ENCODE measurements around the gene PLIN3. TPM values are rescaled to one million over a fixed set of nuclear protein-coding genes. Genes with fewer than 3 reads are reported as not detected.
"Not testable (repeated sequence)": the region's sequence is repeated elsewhere in the genome, so short reads cannot be mapped to it uniquely, and the experiment has no call there.

Gene PLIN3
- total and polyA plus RNA-seq, 2 experiments from 2014 or later = 38.0 to 59.9 TPM

DNA sequence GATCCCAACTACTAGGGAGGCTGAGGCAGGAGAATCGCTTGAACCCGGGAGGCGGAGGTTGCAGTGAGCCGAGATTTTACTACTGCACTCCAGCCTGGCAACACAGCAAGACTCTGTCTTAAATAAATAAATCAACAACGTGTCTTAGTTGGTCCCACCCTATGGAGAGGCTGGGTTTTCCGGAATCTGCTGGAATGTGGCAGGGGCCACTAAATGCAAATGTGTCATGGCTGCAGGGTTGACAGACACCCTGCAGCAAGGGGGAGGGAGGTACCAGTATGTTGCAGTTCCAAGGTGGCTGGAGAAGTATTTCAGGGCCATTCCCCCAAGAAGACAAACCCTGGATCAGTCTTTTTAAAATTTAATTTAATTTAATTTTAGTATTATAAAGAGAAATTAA lies 20.3 kb upstream of the PLIN3 start:
- H3K27me3 ChIP-seq (ENCODE audit: insufficient read depth) = peaks cover 22% of the 10 kb centered on the region

DNA sequence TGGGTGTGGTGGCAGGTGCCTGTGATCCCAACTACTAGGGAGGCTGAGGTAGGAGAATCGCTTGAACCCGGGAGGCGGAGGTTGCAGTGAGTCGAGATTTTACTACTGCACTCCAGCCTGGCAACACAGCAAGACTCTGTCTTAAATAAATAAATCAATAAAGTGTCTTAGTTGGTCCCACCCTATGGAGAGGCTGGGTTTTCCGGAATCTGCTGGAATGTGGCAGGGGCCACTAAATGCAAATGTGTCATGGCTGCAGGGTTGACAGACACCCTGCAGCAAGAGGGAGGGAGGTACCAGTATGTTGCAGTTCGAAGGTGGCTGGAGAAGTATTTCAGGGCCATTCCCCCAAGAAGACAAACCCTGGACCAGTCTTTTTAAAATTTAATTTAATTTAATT lies 17.5 kb upstream of the PLIN3 start:
- H3K4me2 ChIP-seq; H3K27me3 ChIP-seq (ENCODE audit: insufficient read depth); ATAC-seq; H3K4me3 Mint-ChIP-seq; DNase-seq (ENCODE audit: low spot score); H3K36me3 ChIP-seq (ENCODE audit: insufficient read depth); H3F3A ChIP-seq (replicated peaks; ENCODE audit: low read depth); H3K27ac ChIP-seq (ENCODE audit: low read depth); H3K79me2 ChIP-seq (replicated peaks; ENCODE audit: insufficient read depth); H3K9me3 Mint-ChIP-seq; H3K4me3 ChIP-seq; H4K20me1 ChIP-seq (replicated peaks; ENCODE audit: insufficient read depth); H3K27me3 Mint-ChIP-seq (ENCODE audit: insufficient read depth, low read depth, poor library complexity); H2AFZ ChIP-seq; H3K36me3 Mint-ChIP-seq (ENCODE audit: low read depth); H3K4me1 ChIP-seq (ENCODE audit: insufficient read depth); H3K4me1 Mint-ChIP-seq; H3K9me2 ChIP-seq (ENCODE audit: insufficient read depth); H3K27ac Mint-ChIP-seq: not testable (repeated sequence)

More for the DNA sequence above, 20.3 kb upstream of the PLIN3 start:
- not testable (repeated sequence) for H3K4me3 Mint-ChIP-seq; H3K9me3 Mint-ChIP-seq; H3K4me3 ChIP-seq; ATAC-seq; H3K27ac ChIP-seq (ENCODE audit: low read depth); H3K4me1 Mint-ChIP-seq; H3K36me3 Mint-ChIP-seq (ENCODE audit: low read depth); H2AFZ ChIP-seq; H4K20me1 ChIP-seq (replicated peaks; ENCODE audit: insufficient read depth); H3K36me3 ChIP-seq (ENCODE audit: insufficient read depth); H3K4me1 ChIP-seq (ENCODE audit: insufficient read depth); DNase-seq (ENCODE audit: low spot score); H3K27ac Mint-ChIP-seq; H3F3A ChIP-seq (replicated peaks; ENCODE audit: low read depth); H3K9me2 ChIP-seq (ENCODE audit: insufficient read depth); H3K79me2 ChIP-seq (replicated peaks; ENCODE audit: insufficient read depth); H3K4me2 ChIP-seq
- H3K27me3 Mint-ChIP-seq (ENCODE audit: insufficient read depth, low read depth, poor library complexity) = peaks cover 11% of the 10 kb centered on the region

DNA sequence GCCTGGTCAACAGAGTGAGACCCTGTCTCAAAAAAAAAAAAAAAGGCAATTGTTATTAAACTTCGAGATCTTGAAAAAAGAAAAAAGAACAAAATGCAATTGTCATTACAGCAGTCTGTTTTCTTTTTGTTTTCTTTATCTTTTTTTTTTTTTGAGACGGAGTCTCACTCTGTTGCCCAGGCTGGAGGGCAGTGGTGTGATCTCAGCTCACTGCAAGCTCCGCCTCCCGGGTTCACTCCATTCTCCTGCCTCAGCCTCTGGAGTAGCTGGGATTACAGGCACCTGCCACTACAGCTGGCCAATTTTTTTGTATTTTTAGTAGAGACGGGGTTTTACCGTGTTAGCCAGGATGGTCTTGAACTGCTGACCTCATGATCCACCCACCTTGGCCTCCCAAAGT lies 15.4 kb upstream of the PLIN3 start:
- not testable (repeated sequence) for H3K36me3 Mint-ChIP-seq (ENCODE audit: low read depth); ATAC-seq

DNA sequence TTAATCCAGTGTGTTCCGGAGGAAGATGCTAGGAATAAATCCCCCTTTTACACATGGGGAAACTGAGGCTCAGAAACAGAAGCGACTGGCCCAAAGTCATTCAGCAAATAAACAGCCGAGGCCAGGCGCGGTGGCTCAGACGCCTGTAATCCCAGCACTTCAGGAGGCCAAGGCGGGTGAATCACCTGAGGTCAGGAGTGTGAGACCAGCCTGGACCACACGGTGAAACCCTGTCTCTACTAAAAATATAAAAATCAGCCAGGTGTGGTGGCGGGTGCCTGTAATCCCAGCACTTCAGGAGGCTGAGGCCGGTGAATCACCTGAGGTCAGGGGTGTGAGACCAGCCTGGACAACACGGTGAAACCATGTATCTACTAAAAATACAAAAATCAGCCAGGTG lies 11.6 kb upstream of the PLIN3 start:
- no peaks in the 10 kb centered on the region for H3K36me3 ChIP-seq (ENCODE audit: insufficient read depth)
- no peaks in the 10 kb centered on the region for H3K79me2 ChIP-seq (replicated peaks; ENCODE audit: insufficient read depth)
- no peaks in the 10 kb centered on the region for H3K27me3 ChIP-seq (ENCODE audit: insufficient read depth)
- H3K4me2 ChIP-seq = peak overlapping the region; percentile 45; the same call in 1 of the 2 replicates
- no peaks in the 10 kb centered on the region for H3K9me3 Mint-ChIP-seq
- peaks cover 15% of the 10 kb centered on the region for H3K27me3 Mint-ChIP-seq (ENCODE audit: insufficient read depth, low read depth, poor library complexity)
- DNase-seq (ENCODE audit: low spot score) (no peak), ATAC-seq (no peak)
- H3K27ac ChIP-seq (ENCODE audit: low read depth) = no peak overlapping the region
- H3K9me2 ChIP-seq (ENCODE audit: insufficient read depth) = no peaks in the 10 kb centered on the region
- no peak overlapping the region; the same call in 2 of the 3 replicates for H3K4me3 Mint-ChIP-seq
- H3K4me1 Mint-ChIP-seq = peaks cover 9% of the 10 kb centered on the region; the same call in 1 of the 3 replicates
- H3K27ac Mint-ChIP-seq = no peak overlapping the region
- H2AFZ ChIP-seq = 0 out of 2 replicates have a peak overlapping the region, but pooled peaks have one; percentile 76
- H3K4me3 ChIP-seq = no peak overlapping the region
- H3K36me3 Mint-ChIP-seq (ENCODE audit: low read depth) = no peaks in the 10 kb centered on the region
- H3F3A ChIP-seq (replicated peaks; ENCODE audit: low read depth) = no peaks in the 10 kb centered on the region
- H3K4me1 ChIP-seq (ENCODE audit: insufficient read depth) = peaks cover 17% of the 10 kb centered on the region; the same call in 1 of the 2 replicates
- H4K20me1 ChIP-seq (replicated peaks; ENCODE audit: insufficient read depth) = 0 out of 2 replicates have a peak, but pooled peaks cover 2% of the 10 kb centered on the region
- TF ChIP-seq, protein P1, sequence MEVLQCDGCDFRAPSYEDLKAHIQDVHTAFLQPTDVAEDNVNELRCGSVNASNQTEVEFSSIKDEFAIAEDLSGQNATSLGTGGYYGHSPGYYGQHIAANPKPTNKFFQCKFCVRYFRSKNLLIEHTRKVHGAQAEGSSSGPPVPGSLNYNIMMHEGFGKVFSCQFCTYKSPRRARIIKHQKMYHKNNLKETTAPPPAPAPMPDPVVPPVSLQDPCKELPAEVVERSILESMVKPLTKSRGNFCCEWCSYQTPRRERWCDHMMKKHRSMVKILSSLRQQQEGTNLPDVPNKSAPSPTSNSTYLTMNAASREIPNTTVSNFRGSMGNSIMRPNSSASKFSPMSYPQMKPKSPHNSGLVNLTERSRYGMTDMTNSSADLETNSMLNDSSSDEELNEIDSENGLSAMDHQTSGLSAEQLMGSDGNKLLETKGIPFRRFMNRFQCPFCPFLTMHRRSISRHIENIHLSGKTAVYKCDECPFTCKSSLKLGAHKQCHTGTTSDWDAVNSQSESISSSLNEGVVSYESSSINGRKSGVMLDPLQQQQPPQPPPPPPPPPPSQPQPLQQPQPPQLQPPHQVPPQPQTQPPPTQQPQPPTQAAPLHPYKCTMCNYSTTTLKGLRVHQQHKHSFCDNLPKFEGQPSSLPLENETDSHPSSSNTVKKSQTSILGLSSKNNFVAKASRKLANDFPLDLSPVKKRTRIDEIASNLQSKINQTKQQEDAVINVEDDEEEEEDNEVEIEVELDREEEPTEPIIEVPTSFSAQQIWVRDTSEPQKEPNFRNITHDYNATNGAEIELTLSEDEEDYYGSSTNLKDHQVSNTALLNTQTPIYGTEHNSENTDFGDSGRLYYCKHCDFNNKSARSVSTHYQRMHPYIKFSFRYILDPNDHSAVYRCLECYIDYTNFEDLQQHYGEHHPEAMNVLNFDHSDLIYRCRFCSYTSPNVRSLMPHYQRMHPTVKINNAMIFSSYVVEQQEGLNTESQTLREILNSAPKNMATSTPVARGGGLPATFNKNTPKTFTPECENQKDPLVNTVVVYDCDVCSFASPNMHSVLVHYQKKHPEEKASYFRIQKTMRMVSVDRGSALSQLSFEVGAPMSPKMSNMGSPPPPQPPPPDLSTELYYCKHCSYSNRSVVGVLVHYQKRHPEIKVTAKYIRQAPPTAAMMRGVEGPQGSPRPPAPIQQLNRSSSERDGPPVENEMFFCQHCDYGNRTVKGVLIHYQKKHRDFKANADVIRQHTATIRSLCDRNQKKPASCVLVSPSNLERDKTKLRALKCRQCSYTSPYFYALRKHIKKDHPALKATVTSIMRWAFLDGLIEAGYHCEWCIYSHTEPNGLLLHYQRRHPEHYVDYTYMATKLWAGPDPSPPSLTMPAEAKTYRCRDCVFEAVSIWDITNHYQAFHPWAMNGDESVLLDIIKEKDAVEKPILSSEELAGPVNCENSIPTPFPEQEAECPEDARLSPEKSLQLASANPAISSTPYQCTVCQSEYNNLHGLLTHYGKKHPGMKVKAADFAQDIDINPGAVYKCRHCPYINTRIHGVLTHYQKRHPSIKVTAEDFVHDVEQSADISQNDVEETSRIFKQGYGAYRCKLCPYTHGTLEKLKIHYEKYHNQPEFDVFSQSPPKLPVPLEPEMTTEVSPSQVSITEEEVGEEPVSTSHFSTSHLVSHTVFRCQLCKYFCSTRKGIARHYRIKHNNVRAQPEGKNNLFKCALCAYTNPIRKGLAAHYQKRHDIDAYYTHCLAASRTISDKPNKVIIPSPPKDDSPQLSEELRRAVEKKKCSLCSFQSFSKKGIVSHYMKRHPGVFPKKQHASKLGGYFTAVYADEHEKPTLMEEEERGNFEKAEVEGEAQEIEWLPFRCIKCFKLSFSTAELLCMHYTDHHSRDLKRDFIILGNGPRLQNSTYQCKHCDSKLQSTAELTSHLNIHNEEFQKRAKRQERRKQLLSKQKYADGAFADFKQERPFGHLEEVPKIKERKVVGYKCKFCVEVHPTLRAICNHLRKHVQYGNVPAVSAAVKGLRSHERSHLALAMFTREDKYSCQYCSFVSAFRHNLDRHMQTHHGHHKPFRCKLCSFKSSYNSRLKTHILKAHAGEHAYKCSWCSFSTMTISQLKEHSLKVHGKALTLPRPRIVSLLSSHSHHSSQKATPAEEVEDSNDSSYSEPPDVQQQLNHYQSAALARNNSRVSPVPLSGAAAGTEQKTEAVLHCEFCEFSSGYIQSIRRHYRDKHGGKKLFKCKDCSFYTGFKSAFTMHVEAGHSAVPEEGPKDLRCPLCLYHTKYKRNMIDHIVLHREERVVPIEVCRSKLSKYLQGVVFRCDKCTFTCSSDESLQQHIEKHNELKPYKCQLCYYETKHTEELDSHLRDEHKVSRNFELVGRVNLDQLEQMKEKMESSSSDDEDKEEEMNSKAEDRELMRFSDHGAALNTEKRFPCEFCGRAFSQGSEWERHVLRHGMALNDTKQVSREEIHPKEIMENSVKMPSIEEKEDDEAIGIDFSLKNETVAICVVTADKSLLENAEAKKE (CRISPR knock-in tag; IDR thresholded peaks at IDR 0.05) = no peak
- TF ChIP-seq EZH2 (IDR thresholded peaks at IDR 0.05; ENCODE audit: low read depth, unreplicated experiment) (no peak), JUNB (IDR thresholded peaks at IDR 0.05; ENCODE audit: unreplicated experiment) (no peak), POLR2AphosphoS5 (IDR thresholded peaks at IDR 0.05; ENCODE audit: low read depth) (no peak)
- TF ChIP-seq, protein P2, sequence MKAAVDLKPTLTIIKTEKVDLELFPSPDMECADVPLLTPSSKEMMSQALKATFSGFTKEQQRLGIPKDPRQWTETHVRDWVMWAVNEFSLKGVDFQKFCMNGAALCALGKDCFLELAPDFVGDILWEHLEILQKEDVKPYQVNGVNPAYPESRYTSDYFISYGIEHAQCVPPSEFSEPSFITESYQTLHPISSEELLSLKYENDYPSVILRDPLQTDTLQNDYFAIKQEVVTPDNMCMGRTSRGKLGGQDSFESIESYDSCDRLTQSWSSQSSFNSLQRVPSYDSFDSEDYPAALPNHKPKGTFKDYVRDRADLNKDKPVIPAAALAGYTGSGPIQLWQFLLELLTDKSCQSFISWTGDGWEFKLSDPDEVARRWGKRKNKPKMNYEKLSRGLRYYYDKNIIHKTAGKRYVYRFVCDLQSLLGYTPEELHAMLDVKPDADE (IDR thresholded peaks at IDR 0.05) = no peak

More for the DNA sequence above, 15.4 kb upstream of the PLIN3 start:
- not testable (repeated sequence) for H3K27ac Mint-ChIP-seq; H3K27me3 Mint-ChIP-seq (ENCODE audit: insufficient read depth, low read depth, poor library complexity); H2AFZ ChIP-seq; H3K27ac ChIP-seq (ENCODE audit: low read depth); DNase-seq (ENCODE audit: low spot score); H3K9me2 ChIP-seq (ENCODE audit: insufficient read depth); H3K27me3 ChIP-seq (ENCODE audit: insufficient read depth); H3K36me3 ChIP-seq (ENCODE audit: insufficient read depth); H3F3A ChIP-seq (replicated peaks; ENCODE audit: low read depth); H3K4me3 Mint-ChIP-seq; H3K4me1 Mint-ChIP-seq; H3K9me3 Mint-ChIP-seq; H3K79me2 ChIP-seq (replicated peaks; ENCODE audit: insufficient read depth); H3K4me2 ChIP-seq; H4K20me1 ChIP-seq (replicated peaks; ENCODE audit: insufficient read depth); H3K4me3 ChIP-seq
- peaks cover 11% of the 10 kb centered on the region; the same call in 1 of the 2 replicates for H3K4me1 ChIP-seq (ENCODE audit: insufficient read depth)

Measured in GM23338 (cell line).